ENCODE results near the gene SORCS2.

GRCh38 chr4:7234355-7235029 lies 42.2 kb downstream of the SORCS2 start:
- TF ChIP-seq CTCF (IDR thresholded peaks at IDR 0.05; ENCODE audit: borderline replicate concordance, extremely low read depth, low read length, poor library complexity, severe bottlenecking) (no peak), EZH2 (IDR thresholded peaks at IDR 0.05; ENCODE audit: borderline replicate concordance, low read depth, low read length, severe bottlenecking) (no peak)
